ENCODE data around the gene LNX2. TPM values are rescaled to one million over a fixed set of nuclear protein-coding genes. Genes with fewer than 3 reads are reported as not detected.
A peak's percentile ranks its signal among the peaks of the same experiment; 100 is the strongest.

The LNX2 gene
- total and polyA plus RNA-seq, 2 donors from 2014 or later, result 5.6 to 13.8 TPM

DNA sequence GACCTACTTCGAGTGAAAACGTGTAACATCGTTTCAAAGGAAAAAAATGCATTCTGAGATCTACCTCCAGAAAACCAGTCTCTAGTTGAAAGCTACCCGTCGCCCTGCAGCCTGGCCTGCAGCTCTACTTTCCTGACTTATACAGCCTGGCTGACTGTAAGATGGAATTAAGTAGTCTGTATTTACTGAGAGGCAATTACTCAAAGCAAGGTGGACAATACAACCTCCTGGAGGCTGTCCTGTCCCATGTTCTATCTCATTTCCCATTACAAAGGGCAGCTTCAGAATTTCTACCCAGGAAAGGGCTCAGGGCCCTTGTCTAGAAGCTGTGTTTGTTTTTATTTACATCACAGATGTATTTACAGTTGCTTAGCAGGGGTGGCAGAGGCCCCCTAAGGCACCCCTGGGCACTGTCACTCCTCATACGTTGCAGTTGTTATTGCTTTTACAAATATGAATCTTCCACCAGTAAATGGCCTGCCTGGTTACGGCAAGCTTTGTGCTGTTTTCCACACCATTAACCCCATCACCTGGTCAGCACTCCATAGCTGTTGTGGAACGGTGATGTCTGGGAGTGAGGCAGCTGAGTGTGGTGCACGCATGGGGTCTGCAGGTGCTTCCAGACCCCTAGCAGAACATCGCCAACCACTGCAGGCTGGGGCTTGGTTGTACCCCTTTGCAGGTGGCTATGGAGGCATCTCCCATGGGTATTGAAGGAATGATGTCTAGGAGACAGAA, 123.6 kb downstream of the LNX2 start:
- intact Hi-C loops (cut with DNase I), result no loop called here
- Histone ChIP-seq H3K9me3 (ENCODE audit: control insufficient read depth in 2 of 3, insufficient read depth in 1 of 3, low read length in 3 of 3) (no peaks in the 10 kb centered on the region), H3K4me3 (ENCODE audit: low read length in 3 of 3) (no peak overlapping the region), H3K9ac (ENCODE audit: low read length in 3 of 3) (no peak overlapping the region), H3K27me3 (ENCODE audit: control insufficient read depth, insufficient read depth, low read length) (no peaks in the 10 kb centered on the region), H3K36me3 (ENCODE audit: control insufficient read depth in 2 of 3, insufficient read depth in 3 of 3, low read length in 3 of 3) (no peaks in the 10 kb centered on the region), H3K4me1 (ENCODE audit: control insufficient read depth in 2 of 3, insufficient read depth in 2 of 3, low read depth in 1 of 3, low read length in 3 of 3) (no peaks in the 10 kb centered on the region), H3K27ac (ENCODE audit: low read depth in 2 of 2, low read length in 2 of 2) (no peak overlapping the region)
- FAIRE-seq (no peak), DNase-seq (peak in 4 of 5 donors; percentile 51 to 65 (median 58))
- TF ChIP-seq, protein P1, sequence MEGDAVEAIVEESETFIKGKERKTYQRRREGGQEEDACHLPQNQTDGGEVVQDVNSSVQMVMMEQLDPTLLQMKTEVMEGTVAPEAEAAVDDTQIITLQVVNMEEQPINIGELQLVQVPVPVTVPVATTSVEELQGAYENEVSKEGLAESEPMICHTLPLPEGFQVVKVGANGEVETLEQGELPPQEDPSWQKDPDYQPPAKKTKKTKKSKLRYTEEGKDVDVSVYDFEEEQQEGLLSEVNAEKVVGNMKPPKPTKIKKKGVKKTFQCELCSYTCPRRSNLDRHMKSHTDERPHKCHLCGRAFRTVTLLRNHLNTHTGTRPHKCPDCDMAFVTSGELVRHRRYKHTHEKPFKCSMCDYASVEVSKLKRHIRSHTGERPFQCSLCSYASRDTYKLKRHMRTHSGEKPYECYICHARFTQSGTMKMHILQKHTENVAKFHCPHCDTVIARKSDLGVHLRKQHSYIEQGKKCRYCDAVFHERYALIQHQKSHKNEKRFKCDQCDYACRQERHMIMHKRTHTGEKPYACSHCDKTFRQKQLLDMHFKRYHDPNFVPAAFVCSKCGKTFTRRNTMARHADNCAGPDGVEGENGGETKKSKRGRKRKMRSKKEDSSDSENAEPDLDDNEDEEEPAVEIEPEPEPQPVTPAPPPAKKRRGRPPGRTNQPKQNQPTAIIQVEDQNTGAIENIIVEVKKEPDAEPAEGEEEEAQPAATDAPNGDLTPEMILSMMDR (IDR thresholded peaks at IDR 0.05; ENCODE audit: borderline replicate concordance, extremely low read depth, insufficient read depth), result no peak

DNA sequence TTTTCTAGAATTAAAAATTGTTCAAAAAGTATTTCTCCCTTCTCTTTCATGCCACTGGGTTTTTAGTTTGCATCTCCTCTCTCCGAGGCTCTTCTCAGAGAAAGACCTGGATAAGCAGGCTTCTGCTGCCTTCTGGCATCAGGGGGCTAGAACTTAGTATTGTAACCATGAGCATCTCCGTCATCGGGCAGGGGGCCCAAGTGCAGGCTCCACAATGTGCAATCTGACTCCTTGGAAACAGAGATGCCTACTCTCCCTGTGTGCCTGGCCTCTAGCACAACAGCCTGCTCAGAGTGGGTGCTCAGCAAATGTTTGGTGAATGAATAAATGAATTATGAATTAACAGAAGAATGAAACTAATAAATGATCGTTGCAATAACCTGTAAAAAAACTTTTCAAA, 124.3 kb downstream of the LNX2 start:
- FAIRE-seq (no peak), DNase-seq (no peak)
- H3K9ac ChIP-seq (ENCODE audit: low read length in 3 of 3), result no peak overlapping the region
- no peaks in the 10 kb centered on the region for H3K36me3 ChIP-seq (ENCODE audit: control insufficient read depth in 2 of 3, insufficient read depth in 3 of 3, low read length in 3 of 3)
- no peaks in the 10 kb centered on the region for H3K4me1 ChIP-seq (ENCODE audit: control insufficient read depth in 2 of 3, insufficient read depth in 2 of 3, low read depth in 1 of 3, low read length in 3 of 3)
- no peaks in the 10 kb centered on the region for H3K27me3 ChIP-seq (ENCODE audit: control insufficient read depth, insufficient read depth, low read length)
- intact Hi-C loops (cut with DNase I), result no loop called here
- no peaks in the 10 kb centered on the region for H3K9me3 ChIP-seq (ENCODE audit: control insufficient read depth in 2 of 3, insufficient read depth in 1 of 3, low read length in 3 of 3)
- no peak overlapping the region for H3K4me3 ChIP-seq (ENCODE audit: low read length in 3 of 3)
- TF ChIP-seq, protein P1 (IDR thresholded peaks at IDR 0.05; ENCODE audit: borderline replicate concordance, extremely low read depth, insufficient read depth), result no peak
- no peak overlapping the region for H3K27ac ChIP-seq (ENCODE audit: low read depth in 2 of 2, low read length in 2 of 2)

Other genes starting within 250 kb of the LNX2 start
- 64.8 TPM for gene GTF3A, start 195.9 kb downstream of the LNX2 start, total RNA-seq
- gene GTF3A, start 195.9 kb downstream of the LNX2 start, polyA plus RNA-seq (ENCODE audit: insufficient read depth, low read depth, low replicate concordance), result 126 TPM
- gene MTIF3, start 170.0 kb downstream of the LNX2 start, total RNA-seq, result 48.5 TPM
- gene MTIF3, start 170.0 kb downstream of the LNX2 start, polyA plus RNA-seq (ENCODE audit: insufficient read depth, low read depth, low replicate concordance), result 130 TPM
- 72.8 TPM for gene POLR1D, start 1.4 kb upstream of the LNX2 start, total RNA-seq
- gene POLR1D, start 1.4 kb upstream of the LNX2 start, polyA plus RNA-seq (ENCODE audit: insufficient read depth, low read depth, low replicate concordance), result 124 TPM
- gene GSX1, start 172.0 kb upstream of the LNX2 start, total RNA-seq, result not detected
- gene GSX1, start 172.0 kb upstream of the LNX2 start, polyA plus RNA-seq (ENCODE audit: insufficient read depth, low read depth, low replicate concordance), result not detected

Measured in kidney (tissue), 14 donors.